Heart left ventricle (tissue), 16 donors: ENCODE data around the gene HOXB6. TPM values are rescaled to one million over a fixed set of nuclear protein-coding genes. Genes with fewer than 3 reads are reported as not detected.

ENCODE experiments used
- ATAC-seq, 4 donors: fragments of 200-7000 bp; cut with Tn5 transposase; one replicate each; pipeline ENCODE4 v1.9.1; 2020 to 2022; ENCODE audit warnings: moderate library complexity in 4 of 4, mild to moderate bottlenecking in 3 of 4, moderate number of reproducible peaks in 1 of 4
- DNase-seq, 5 donors: peaks; one replicate each; pipeline ENCODE4 v3.0.0-alpha.2; 2020
- H3K27ac ChIP-seq, 12 donors: fragments of 200-600 bp; sonication (generic) in 4 of 12; one replicate each; pipeline versions ENCODE4 v1.5.0 to v1.8.0; 2016 to 2022; ENCODE audit warnings: mild to moderate bottlenecking in 2 of 12
- H3K27me3 ChIP-seq, 9 donors: fragments of 200-600 bp; sonication (generic) in 2 of 9; one replicate each; pipeline versions ENCODE4 v1.5.1 to v1.8.0; 2016 to 2022; ENCODE audit warnings: mild to moderate bottlenecking in 3 of 9
- H3K36me3 ChIP-seq, 9 donors: fragments of 200-600 bp; sonication (generic) in 2 of 9; one replicate each; pipeline versions ENCODE4 v1.5.0 to v1.8.0; 2018 to 2022; ENCODE audit warnings: mild to moderate bottlenecking in 2 of 9
- H3K4me1 ChIP-seq, 12 donors: fragments of 200-600 bp; sonication (generic) in 4 of 12; one replicate each; pipeline versions ENCODE4 v1.5.0 to v1.8.0; 2016 to 2022; ENCODE audit warnings: mild to moderate bottlenecking in 3 of 12
- H3K4me3 ChIP-seq, 12 donors: fragments of 200-600 bp; sonication (generic) in 4 of 12; one replicate each; pipeline versions ENCODE4 v1.5.0 to v1.8.0; 2017 to 2022; ENCODE audit warnings: mild to moderate bottlenecking in 9 of 12, moderate library complexity in 4 of 12
- H3K9me3 ChIP-seq, 12 donors: fragments of 200-600 bp; sonication (generic) in 4 of 12; one replicate each; pipeline versions ENCODE4 v1.5.0 to v1.8.0; 2016 to 2022; ENCODE audit warnings: mild to moderate bottlenecking in 1 of 12
- CTCF ChIP-seq, 12 donors: fragments of 200-600 bp; sonication (generic) in 4 of 12; IDR thresholded peaks; one replicate each; pipeline versions ENCODE4 v1.5.0 to v1.8.0; 2018 to 2022; ENCODE audit warnings: antibody characterized with exemption in 12 of 12, mild to moderate bottlenecking in 5 of 12
- POLR2A ChIP-seq, 2 donors: fragments of 450-650 bp; IDR thresholded peaks; one replicate each; pipeline ENCODE4 v1.6.1; 2017; ENCODE audit warnings: antibody characterized with exemption in 2 of 2, mild to moderate bottlenecking in 2 of 2, moderate library complexity in 2 of 2
- WGBS, 4 donors: extraction: QIAGEN DNeasy Blood & Tissue Kit in 2 of 4; methylation state at CpG; one replicate each; pipeline versions ENCODE4 v1.1.5 to v1.1.7; 2013 to 2018; 5-methylcytosine and 5-hydroxymethylcytosine counted together
- intact Hi-C, 10 donors: fragments of 100-400 bp; cut with DNase I; formaldehyde crosslinking; loops; one replicate each; pipeline versions ENCODE4 v1.11.1 to v1.14.2; 2022
- polyA plus RNA-seq, 2 donors: library from polyadenylated mRNA; stranded (reverse); fragments of 200-250 nt; gene quantifications; one replicate each; pipeline ENCODE4 v1.2.3, GENCODE V29; 2013
- total RNA-seq, 9 donors: library from RNA; depleted of rRNA in 2 of 9; stranded (reverse); fragments of >200 nt in 2 of 9; fragmentation: NEBNext Ultra II Directional in 3 of 9; extraction: Animal tissue kit (Norgen Biotek cat#: 25700) in 3 of 9; gene quantifications; one replicate each; pipeline versions ENCODE4 v1.1.0 to v1.2.4, GENCODE V29; 2016 to 2023
- donor health status: ischemic (EF 13 %, LVEDD 7.1; RV severe dilation, severe dysfunction).
- donor health status: healthy with polysubstance abuse.
- donor health status: DM: no; HTN: yes; CAD: no.
- donor health status: DM: no; HTN: no; CAD: no.
- donor health status: ischemic (EF 25% LVEDD 6.9; RV normal size, moderate dysfunction).
- donor health status: ischemic (EF 25% LVEDD 5.7; RV mildly dilated, moderate dysfunction).
- donor health status: healthy.
- donor health status: DM: yes; HTN: yes; CAD: no.
- donor health status: ischemic (EF 35%, LVEDD 5.7; RV mildly dilated, moderate dysfunction).
- donor health status: nonischemic (EF 11% LVEDD 7.7; RV severe dilation, severe dysfunction).
- donor health status: DM: yes; HTN: yes; CAD: no.
- donor health status: PGD.
- donor health status: ischemic (EF 29% LVEDD 5.4; RV normal size, mild dysfunction).
- donor health status: nonischemic (EF 23%, LVEDD 6.1; RV moderate dilation, normal function).

The HOXB6 gene
- total and polyA plus RNA-seq, 11 donors, result 0.30 to 2.0 (median 0.54) TPM; not detected in 1

DNA sequence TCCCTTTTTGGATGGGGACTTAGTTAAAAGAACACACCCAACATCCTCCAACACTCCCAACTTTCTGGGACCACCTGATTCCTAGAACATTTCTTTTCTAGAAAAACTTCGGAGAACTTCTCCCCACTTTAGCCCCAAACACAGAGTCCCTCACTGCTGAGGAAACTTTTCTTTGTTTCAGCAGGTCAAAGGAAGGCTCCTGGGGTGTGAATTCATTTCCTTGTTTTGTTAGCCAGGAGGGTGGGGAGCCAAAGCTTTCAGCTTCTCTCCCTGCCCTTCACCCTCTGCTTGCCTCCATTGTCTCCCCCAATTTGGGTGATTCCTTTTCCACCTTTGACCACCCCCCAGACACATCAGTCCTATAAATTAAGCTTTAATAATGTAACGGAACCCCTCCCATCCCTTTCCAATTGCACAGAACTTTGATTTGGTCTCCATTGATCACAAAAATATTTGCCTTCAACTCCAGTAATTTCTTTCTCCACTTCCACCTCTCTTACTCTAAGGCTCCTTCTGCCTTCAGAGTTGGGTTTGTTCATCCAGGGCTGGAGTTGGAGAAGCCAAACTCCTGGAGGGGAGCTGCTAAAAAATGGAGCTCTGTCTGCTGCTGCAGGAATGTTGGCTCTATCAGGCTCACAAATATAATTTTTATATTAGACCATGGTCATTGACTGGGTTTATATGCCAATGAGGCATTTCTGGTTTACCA is 37.0 kb downstream of the HOXB6 start:
- peak overlapping the region in 1 of 12 donors; percentile 24 for H3K4me3 ChIP-seq

GRCh38 chr17:48567209-48567608 is 37.6 kb downstream of the HOXB6 start:
- Histone ChIP-seq H3K4me1 (peaks cover 0 to 43% (median 0%) of the 10 kb centered on the region in 12 donors), H3K4me3 (no peak overlapping the region), H3K9me3 (no peaks in the 10 kb centered on the region), H3K36me3 (no peaks in the 10 kb centered on the region), H3K27me3 (peaks cover 18 to 100% (median 87%) of the 10 kb centered on the region in 9 donors), H3K27ac (peak overlapping the region in 8 of 12 donors; percentile 38 to 97 (median 66))
- intact Hi-C loops, result no loop called here
- 40 to 56% (median 44%) methylated on average over 6 of the region's 6 CpGs for WGBS, 4 donors
- no peak for TF ChIP-seq CTCF (IDR thresholded peaks at IDR 0.05)
- no peak for TF ChIP-seq POLR2A (IDR thresholded peaks at IDR 0.05)
- no peak for ATAC-seq
- no peak for DNase-seq

More for the DNA sequence above, 37.0 kb downstream of the HOXB6 start:
- peaks cover 0 to 43% (median 0%) of the 10 kb centered on the region in 12 donors for H3K4me1 ChIP-seq
- H3K27ac ChIP-seq, result peak overlapping the region in 9 of 12 donors; percentile 23 to 97 (median 60)
- no peaks in the 10 kb centered on the region for H3K9me3 ChIP-seq
- intact Hi-C loops, result no loop called here
- peaks cover 12 to 100% (median 93%) of the 10 kb centered on the region in 9 donors for H3K27me3 ChIP-seq
- DNase-seq, result no peak
- peak in 1 of 4 donors; percentile 52 for ATAC-seq
- WGBS, 4 donors, result 29 to 49% (median 46%) methylated on average over 2 of the region's 2 CpGs
- no peaks in the 10 kb centered on the region for H3K36me3 ChIP-seq
- TF ChIP-seq CTCF (IDR thresholded peaks at IDR 0.05), result no peak

- peaks cover 0 to 43% (median 0%) of the 10 kb centered on the region in 12 donors for H3K4me1 ChIP-seq
- intact Hi-C loops, result no loop called here
Observed at GRCh38 chr17:48566717-48567116, 38.1 kb downstream of the HOXB6 start.

More at GRCh38 chr17:48566717-48567116, 38.1 kb downstream of the HOXB6 start:
- H3K4me3 ChIP-seq, result no peak overlapping the region
- no peaks in the 10 kb centered on the region for H3K36me3 ChIP-seq
- 37 to 60% (median 43%) methylated on average over 2 of the region's 2 CpGs for WGBS, 4 donors
- peaks cover 18 to 99% (median 82%) of the 10 kb centered on the region in 9 donors for H3K27me3 ChIP-seq
- H3K27ac ChIP-seq, result peak overlapping the region in 8 of 12 donors; percentile 38 to 97 (median 66)
- H3K9me3 ChIP-seq, result no peaks in the 10 kb centered on the region
- no peak for ATAC-seq
- no peak for DNase-seq
- TF ChIP-seq CTCF (IDR thresholded peaks at IDR 0.05) (no peak), POLR2A (IDR thresholded peaks at IDR 0.05) (no peak)
